Activated CD4-positive, alpha-beta T cell treated with anti-CD3 and anti-CD28 coated beads, Interleukin-2, Interleukin-4, amounts not matched to agents 100 ng/mL and 50 ng/mL, durations not matched to agents 16 hours and 8 hours (primary cell): ENCODE data around the gene KRT13.
"Not testable (repeated sequence)": the region's sequence is repeated elsewhere in the genome, so short reads cannot be mapped to it uniquely, and the experiment has no call there.

Experiments
- DNase-seq: peaks from one replicate; pipeline ENCODE4 v3.0.0-alpha.2; 2020; ENCODE audit warnings: low spot score

The KRT13 gene

GRCh38 chr17:41505007-41505808 is at the start of gene KRT13:
Gene KRT13 (minus strand): TSS chr17:41505612. CDS start chr17:41505550, 62 bp downstream.
- no peak for DNase-seq

GRCh38 chr17:41553987-41554680 is 48.7 kb upstream of the KRT13 start:
- no peak for DNase-seq

GRCh38 chr17:41553176-41553575 is 47.8 kb upstream of the KRT13 start:
- DNase-seq: no peak

GRCh38 chr17:41552455-41552854 is 47.0 kb upstream of the KRT13 start:
- no peak for DNase-seq

GRCh38 chr17:41551365-41551764 is 46.0 kb upstream of the KRT13 start:
- no peak for DNase-seq

- no peak for DNase-seq
These were observed 44.2 kb upstream of the KRT13 start for GRCh38 chr17:41549596-41550039.

- DNase-seq: peak; percentile 80
These were observed 43.6 kb upstream of the KRT13 start for GRCh38 chr17:41548844-41549595.

- DNase-seq: peak; percentile 66
These were observed 42.8 kb upstream of the KRT13 start for GRCh38 chr17:41547921-41548843.

GRCh38 chr17:41547378-41547841 is 42.0 kb upstream of the KRT13 start:
- DNase-seq: no peak

- no peak for DNase-seq
These were observed 41.4 kb upstream of the KRT13 start for GRCh38 chr17:41546819-41547218.

- no peak for DNase-seq
These were observed 40.5 kb upstream of the KRT13 start for GRCh38 chr17:41545829-41546410.

GRCh38 chr17:41544935-41545334 is 39.5 kb upstream of the KRT13 start:
- no peak for DNase-seq

GRCh38 chr17:41544491-41544892 is 39.1 kb upstream of the KRT13 start:
- no peak for DNase-seq

GRCh38 chr17:41542786-41543185 is 37.4 kb upstream of the KRT13 start:
- not testable (repeated sequence) for DNase-seq

- no peak for DNase-seq
These were observed 36.9 kb upstream of the KRT13 start for GRCh38 chr17:41542357-41542756.

- no peak for DNase-seq
These were observed 35.7 kb upstream of the KRT13 start for GRCh38 chr17:41540921-41541625.

- DNase-seq: no peak
These were observed 34.7 kb upstream of the KRT13 start for GRCh38 chr17:41539979-41540701.

GRCh38 chr17:41539071-41539492 is 33.7 kb upstream of the KRT13 start:
- no peak for DNase-seq

GRCh38 chr17:41538565-41538991 is 33.2 kb upstream of the KRT13 start:
- DNase-seq: no peak

GRCh38 chr17:41537990-41538389 is 32.6 kb upstream of the KRT13 start:
- DNase-seq: no peak
